ENCODE results near the gene FAM114A1. TPM values are rescaled to one million over a fixed set of nuclear protein-coding genes. Genes with fewer than 3 reads are reported as not detected.

The FAM114A1 gene
- polyA plus RNA-seq, 2 of the 4 experiments (the other 2 are of a cell fraction), result 44.2 to 55.4 TPM

GRCh38 chr4:38837849-38838248 lies 29.8 kb upstream of the FAM114A1 start:
- Histone ChIP-seq H3K4me2 (no peak overlapping the region), H3K4me3 (no peak overlapping the region), H3K9me3 (0 out of 3 replicates have a peak, but pooled peaks cover 2% of the 10 kb centered on the region), H3K4me1 (no peaks in the 10 kb centered on the region), H3K27ac (no peak overlapping the region)
- no peak for ATAC-seq
- DNase-seq (ENCODE audit: low read depth in 1 of 2, low spot score in 1 of 2), result no peak
- TF ChIP-seq KDM5A (IDR thresholded peaks at IDR 0.05) (no peak), E2F6 (IDR thresholded peaks at IDR 0.05; ENCODE audit: borderline replicate concordance, low read depth) (no peak), MYC (IDR thresholded peaks at IDR 0.05; ENCODE audit: borderline replicate concordance, low read length) (no peak), SREBF2 (IDR thresholded peaks at IDR 0.05) (no peak), PBX3 (IDR thresholded peaks at IDR 0.05) (no peak), CHD4 (IDR thresholded peaks at IDR 0.05; ENCODE audit: borderline replicate concordance) (no peak), REST (IDR thresholded peaks at IDR 0.05) (no peak), BHLHE40 (IDR thresholded peaks at IDR 0.05; ENCODE audit: low read depth, low read length) (no peak), USF2 (IDR thresholded peaks at IDR 0.05) (no peak), FOSL2 (IDR thresholded peaks at IDR 0.05) (no peak), FOSL2 (CRISPR knock-in tag; IDR thresholded peaks at IDR 0.05) (no peak), EHF (CRISPR knock-in tag; IDR thresholded peaks at IDR 0.05) (no peak), POLR2AphosphoS2 (conservative IDR thresholded peaks at IDR 0.05; ENCODE audit: low read length) (no peak), ELK1 (IDR thresholded peaks at IDR 0.05; ENCODE audit: low read depth, low read length) (no peak)
- POLR2A ChIA-PET, result no interaction called here
- FAIRE-seq, result no peak
- CTCF ChIA-PET, result interaction anchor here (2.6 kb wide), 1 partner anchor 18 kb away, joined by 7 read pairs; no protein-coding TSS in a partner anchor
- 86% methylated on average over 2 of the region's 2 CpGs for WGBS (ENCODE audit: missing lambda C conversion rate)

- Histone ChIP-seq H3K27ac (no peak overlapping the region), H3K4me2 (no peak overlapping the region), H3K9me3 (no peaks in the 10 kb centered on the region), H3K4me1 (no peaks in the 10 kb centered on the region), H3K4me3 (no peak overlapping the region)
- CTCF ChIA-PET, result interaction anchor here (1.9 kb wide), 1 partner anchor 83 kb away, joined by 9 read pairs; no protein-coding TSS in a partner anchor
- 81% methylated on average over 4 of the region's 4 CpGs for WGBS (ENCODE audit: missing lambda C conversion rate)
- ATAC-seq (no peak), FAIRE-seq (no peak), DNase-seq (ENCODE audit: low read depth in 1 of 2, low spot score in 1 of 2) (no peak)
- POLR2A ChIA-PET, result no interaction called here
- TF ChIP-seq KDM5A (IDR thresholded peaks at IDR 0.05), result no peak
- no peak for TF ChIP-seq EP300 (IDR thresholded peaks at IDR 0.05)
- no peak for TF ChIP-seq BHLHE40 (IDR thresholded peaks at IDR 0.05; ENCODE audit: low read depth, low read length)
- TF ChIP-seq ZNF302 (CRISPR knock-in tag; IDR thresholded peaks at IDR 0.05), result no peak
- TF ChIP-seq PBX3 (IDR thresholded peaks at IDR 0.05), result no peak
- TF ChIP-seq EHMT2 (IDR thresholded peaks at IDR 0.05; ENCODE audit: low read depth), result no peak
- no peak for TF ChIP-seq TFCP2L1 (CRISPR knock-in tag; IDR thresholded peaks at IDR 0.05)
- TF ChIP-seq BCL3 (IDR thresholded peaks at IDR 0.05), result no peak
- no peak for TF ChIP-seq REST (IDR thresholded peaks at IDR 0.05)
- no peak for TF ChIP-seq ESRRA (IDR thresholded peaks at IDR 0.05; ENCODE audit: borderline replicate concordance, low read length)
- TF ChIP-seq CEBPB (IDR thresholded peaks at IDR 0.05), result no peak
Measured at GRCh38 chr4:38842994-38843393, 24.6 kb upstream of the FAM114A1 start.
